Measurements from ENCODE around the gene TOMM40.
A peak's percentile ranks its signal among the peaks of the same experiment; 100 is the strongest.

The TOMM40 gene

DNA sequence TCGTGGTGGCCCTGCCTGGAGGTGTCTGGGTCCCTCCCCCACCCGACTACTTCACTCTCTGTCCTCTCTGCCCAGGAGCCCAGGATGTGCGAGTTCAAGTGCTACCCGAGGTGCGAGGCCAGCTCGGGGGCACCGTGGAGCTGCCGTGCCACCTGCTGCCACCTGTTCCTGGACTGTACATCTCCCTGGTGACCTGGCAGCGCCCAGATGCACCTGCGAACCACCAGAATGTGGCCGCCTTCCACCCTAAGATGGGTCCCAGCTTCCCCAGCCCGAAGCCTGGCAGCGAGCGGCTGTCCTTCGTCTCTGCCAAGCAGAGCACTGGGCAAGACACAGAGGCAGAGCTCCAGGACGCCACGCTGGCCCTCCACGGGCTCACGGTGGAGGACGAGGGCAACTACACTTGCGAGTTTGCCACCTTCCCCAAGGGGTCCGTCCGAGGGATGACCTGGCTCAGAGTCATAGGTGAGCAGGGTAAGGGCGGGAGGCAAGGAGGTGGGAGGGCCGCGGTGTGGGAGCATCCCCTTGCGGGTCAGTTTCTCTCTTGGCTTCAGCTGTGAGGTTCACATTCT is 25.8 kb upstream of the TOMM40 start:
- Histone ChIP-seq H3K4ac (ENCODE audit: low read depth, low read length) (no peak overlapping the region), H3K4me3 (ENCODE audit: low read depth, low read length) (no peak overlapping the region), H2AK5ac (ENCODE audit: low read length) (no peak overlapping the region), H3K27me3 (ENCODE audit: insufficient read depth, low read length) (no peaks in the 10 kb centered on the region), H3K14ac (ENCODE audit: low read length) (no peak overlapping the region), H3K4me1 (ENCODE audit: control insufficient read depth in 1 of 2, insufficient read depth in 2 of 2, low read length in 2 of 2) (no peaks in the 10 kb centered on the region), H2BK120ac (ENCODE audit: insufficient read depth, low read length, poor library complexity) (no peak overlapping the region), H4K91ac (ENCODE audit: low read depth, low read length) (no peak overlapping the region), H3K27ac (ENCODE audit: low read depth, low read length) (no peak overlapping the region), H3K18ac (ENCODE audit: low read length) (peak overlapping the region; percentile 41), H2BK5ac (ENCODE audit: low read depth, low read length, poor library complexity) (no peak overlapping the region), H3K79me2 (ENCODE audit: control insufficient read depth, insufficient read depth, low read length, poor library complexity) (no peaks in the 10 kb centered on the region), H3K23ac (ENCODE audit: low read length) (no peak overlapping the region), H3K9ac (ENCODE audit: low read length) (no peak overlapping the region), H3K9me3 (ENCODE audit: insufficient read depth, low read depth, low read length) (no peaks in the 10 kb centered on the region), H3K4me2 (ENCODE audit: low read length) (no peak overlapping the region), H4K8ac (ENCODE audit: low read depth, low read length) (no peak overlapping the region), H3K36me3 (ENCODE audit: control insufficient read depth in 1 of 2, insufficient read depth in 2 of 2, low read length in 2 of 2) (peaks cover 46 to 52% of the 10 kb centered on the region in 2 experiments), H2BK12ac (ENCODE audit: low read length) (no peak overlapping the region), H3K79me1 (ENCODE audit: low read length) (no peaks in the 10 kb centered on the region), H4K12ac (ENCODE audit: low read depth, low read length) (no peak overlapping the region), H2AFZ (ENCODE audit: insufficient read depth, low read length, poor library complexity) (no peak overlapping the region)
- DNase-seq, result no peak
- WGBS (ENCODE audit: extremely low coverage, insufficient coverage, insufficient read length), result no CpG with 5 or more reads among the region's 27 CpGs

DNA sequence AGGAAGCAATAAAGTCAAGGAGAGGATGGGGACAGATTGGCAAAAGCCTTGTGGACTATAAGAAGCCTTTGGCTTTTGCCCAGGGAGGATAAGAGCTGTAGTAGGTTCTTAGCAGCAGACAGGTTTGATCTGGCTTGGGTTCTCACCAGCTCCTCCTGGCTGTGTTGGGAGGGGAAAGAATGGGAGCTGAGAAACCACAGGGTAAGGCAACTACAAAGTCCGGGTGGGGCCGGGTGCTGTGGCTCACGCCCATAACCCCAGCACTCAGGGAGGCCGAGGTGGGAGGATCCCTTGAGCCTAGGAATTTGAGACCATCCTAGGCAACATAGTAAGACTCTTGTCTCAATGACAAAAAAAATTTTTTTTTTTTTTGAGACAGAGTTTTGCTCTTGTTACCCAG is 24.4 kb upstream of the TOMM40 start:
- no peak overlapping the region for H3K27ac ChIP-seq (ENCODE audit: low read depth, low read length)
- H3K18ac ChIP-seq (ENCODE audit: low read length), result no peak overlapping the region
- no peak overlapping the region for H3K4me2 ChIP-seq (ENCODE audit: low read length)
- H2BK12ac ChIP-seq (ENCODE audit: low read length), result no peak overlapping the region
- no peak overlapping the region for H4K12ac ChIP-seq (ENCODE audit: low read depth, low read length)
- peaks cover 51 to 55% of the 10 kb centered on the region in 2 experiments for H3K36me3 ChIP-seq (ENCODE audit: control insufficient read depth in 1 of 2, insufficient read depth in 2 of 2, low read length in 2 of 2)
- no peak overlapping the region for H2BK120ac ChIP-seq (ENCODE audit: insufficient read depth, low read length, poor library complexity)
- H4K91ac ChIP-seq (ENCODE audit: low read depth, low read length), result no peak overlapping the region
- H2AFZ ChIP-seq (ENCODE audit: insufficient read depth, low read length, poor library complexity), result no peak overlapping the region
- WGBS (ENCODE audit: extremely low coverage, insufficient coverage, insufficient read length), result no CpG with 5 or more reads among the region's 4 CpGs
- no peak overlapping the region for H4K8ac ChIP-seq (ENCODE audit: low read depth, low read length)
- peak overlapping the region; percentile 44 for H3K4ac ChIP-seq (ENCODE audit: low read depth, low read length)
- no peaks in the 10 kb centered on the region for H3K27me3 ChIP-seq (ENCODE audit: insufficient read depth, low read length)
- DNase-seq, result no peak
- H3K79me1 ChIP-seq (ENCODE audit: low read length), result no peaks in the 10 kb centered on the region
- H3K9ac ChIP-seq (ENCODE audit: low read length), result no peak overlapping the region
- no peak overlapping the region for H2AK5ac ChIP-seq (ENCODE audit: low read length)
- no peak overlapping the region for H3K23ac ChIP-seq (ENCODE audit: low read length)
- no peaks in the 10 kb centered on the region for H3K9me3 ChIP-seq (ENCODE audit: insufficient read depth, low read depth, low read length)
- no peaks in the 10 kb centered on the region for H3K4me1 ChIP-seq (ENCODE audit: control insufficient read depth in 1 of 2, insufficient read depth in 2 of 2, low read length in 2 of 2)
- H3K14ac ChIP-seq (ENCODE audit: low read length), result no peak overlapping the region
- no peak overlapping the region for H2BK5ac ChIP-seq (ENCODE audit: low read depth, low read length, poor library complexity)
- no peaks in the 10 kb centered on the region for H3K79me2 ChIP-seq (ENCODE audit: control insufficient read depth, insufficient read depth, low read length, poor library complexity)
- no peak overlapping the region for H3K4me3 ChIP-seq (ENCODE audit: low read depth, low read length)

DNA sequence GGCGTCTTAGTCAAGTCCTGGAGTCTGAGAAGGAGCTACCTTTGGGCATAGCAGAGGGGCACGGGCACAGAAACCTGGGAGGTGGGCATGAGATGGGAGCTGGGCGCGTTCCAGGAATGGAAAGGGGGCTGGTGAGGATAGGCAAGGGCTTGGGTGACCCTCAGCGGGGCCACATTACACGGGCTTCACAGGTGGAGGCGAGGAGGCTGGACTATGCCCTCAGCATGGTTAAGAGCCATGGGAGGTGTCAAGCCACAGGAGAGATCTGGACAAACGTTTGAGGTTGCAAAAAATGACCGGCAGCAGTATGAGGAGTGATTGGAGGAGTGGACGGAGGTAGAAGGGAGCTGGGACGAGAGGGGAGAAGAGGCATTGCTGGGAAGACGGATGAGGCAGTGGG is 23.5 kb upstream of the TOMM40 start:
- H3K79me1 ChIP-seq (ENCODE audit: low read length), result no peaks in the 10 kb centered on the region
- H3K4me1 ChIP-seq (ENCODE audit: control insufficient read depth in 1 of 2, insufficient read depth in 2 of 2, low read length in 2 of 2), result no peaks in the 10 kb centered on the region
- no peak overlapping the region for H3K9ac ChIP-seq (ENCODE audit: low read length)
- no peak overlapping the region for H3K4me3 ChIP-seq (ENCODE audit: low read depth, low read length)
- H3K4me2 ChIP-seq (ENCODE audit: low read length), result no peak overlapping the region
- no peak overlapping the region for H2AK5ac ChIP-seq (ENCODE audit: low read length)
- H2AFZ ChIP-seq (ENCODE audit: insufficient read depth, low read length, poor library complexity), result no peak overlapping the region
- H2BK120ac ChIP-seq (ENCODE audit: insufficient read depth, low read length, poor library complexity), result no peak overlapping the region
- H4K91ac ChIP-seq (ENCODE audit: low read depth, low read length), result no peak overlapping the region
- no peaks in the 10 kb centered on the region for H3K9me3 ChIP-seq (ENCODE audit: insufficient read depth, low read depth, low read length)
- H3K14ac ChIP-seq (ENCODE audit: low read length), result no peak overlapping the region
- H4K8ac ChIP-seq (ENCODE audit: low read depth, low read length), result no peak overlapping the region
- no peak overlapping the region for H3K4ac ChIP-seq (ENCODE audit: low read depth, low read length)
- DNase-seq, result no peak
- no peaks in the 10 kb centered on the region for H3K27me3 ChIP-seq (ENCODE audit: insufficient read depth, low read length)
- peak overlapping the region; percentile 38 for H3K18ac ChIP-seq (ENCODE audit: low read length)
- H3K79me2 ChIP-seq (ENCODE audit: control insufficient read depth, insufficient read depth, low read length, poor library complexity), result no peaks in the 10 kb centered on the region
- H2BK5ac ChIP-seq (ENCODE audit: low read depth, low read length, poor library complexity), result no peak overlapping the region
- no peak overlapping the region for H4K12ac ChIP-seq (ENCODE audit: low read depth, low read length)
- H3K36me3 ChIP-seq (ENCODE audit: control insufficient read depth in 1 of 2, insufficient read depth in 2 of 2, low read length in 2 of 2), result peaks cover 56 to 58% of the 10 kb centered on the region in 2 experiments
- H2BK12ac ChIP-seq (ENCODE audit: low read length), result no peak overlapping the region
- H3K23ac ChIP-seq (ENCODE audit: low read length), result no peak overlapping the region
- WGBS (ENCODE audit: extremely low coverage, insufficient coverage, insufficient read length), result no CpG with 5 or more reads among the region's 12 CpGs
- H3K27ac ChIP-seq (ENCODE audit: low read depth, low read length), result no peak overlapping the region

DNA sequence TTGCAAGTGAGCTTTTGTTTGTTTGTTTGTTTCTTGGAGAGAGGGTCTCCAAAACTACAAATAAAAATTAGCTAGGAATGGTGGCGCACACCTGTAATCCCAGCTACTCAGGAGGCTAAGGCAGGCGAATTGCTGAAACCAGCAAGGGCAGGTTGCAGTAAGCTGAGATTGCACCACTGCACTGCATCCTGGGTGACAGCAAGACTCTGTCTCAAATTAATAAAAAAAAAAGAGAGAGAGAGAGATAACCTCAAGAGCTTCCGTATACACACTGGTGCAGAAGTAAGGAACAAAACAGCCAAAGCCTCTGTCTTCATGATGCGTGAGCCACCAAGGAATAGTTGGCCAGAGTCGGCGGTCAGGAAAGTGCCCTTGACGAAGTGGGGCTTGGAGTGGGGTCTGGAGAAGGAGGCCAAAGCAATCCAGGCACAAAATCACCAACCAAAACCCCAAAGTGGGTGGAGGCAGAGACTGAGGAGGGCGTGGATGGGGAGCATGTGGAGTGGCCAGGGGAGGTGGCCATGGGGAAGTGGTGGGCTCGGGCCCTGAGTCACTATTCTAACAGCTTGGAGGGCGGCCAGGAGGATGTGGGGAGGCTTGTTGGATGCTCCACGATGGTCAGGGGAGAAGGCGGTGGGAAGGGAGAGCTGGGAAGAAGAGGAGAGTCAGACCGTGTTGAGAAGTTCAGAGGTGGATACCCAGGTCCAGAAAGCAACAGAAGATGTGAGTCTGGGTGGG is 21.2 kb upstream of the TOMM40 start:
- Histone ChIP-seq H3K79me2 (ENCODE audit: control insufficient read depth, insufficient read depth, low read length, poor library complexity) (no peaks in the 10 kb centered on the region), H3K9ac (ENCODE audit: low read length) (no peak overlapping the region), H4K8ac (ENCODE audit: low read depth, low read length) (no peak overlapping the region), H3K4me1 (ENCODE audit: control insufficient read depth in 1 of 2, insufficient read depth in 2 of 2, low read length in 2 of 2) (peaks cover 17 to 19% of the 10 kb centered on the region in 2 experiments), H3K27ac (ENCODE audit: low read depth, low read length) (no peak overlapping the region), H3K9me3 (ENCODE audit: insufficient read depth, low read depth, low read length) (peaks cover 2% of the 10 kb centered on the region), H3K27me3 (ENCODE audit: insufficient read depth, low read length) (no peaks in the 10 kb centered on the region), H3K4me3 (ENCODE audit: low read depth, low read length) (no peak overlapping the region), H3K36me3 (ENCODE audit: control insufficient read depth in 1 of 2, insufficient read depth in 2 of 2, low read length in 2 of 2) (peaks cover 74 to 76% of the 10 kb centered on the region in 2 experiments), H3K4ac (ENCODE audit: low read depth, low read length) (no peak overlapping the region), H3K14ac (ENCODE audit: low read length) (no peak overlapping the region), H4K91ac (ENCODE audit: low read depth, low read length) (no peak overlapping the region), H3K23ac (ENCODE audit: low read length) (no peak overlapping the region), H2AFZ (ENCODE audit: insufficient read depth, low read length, poor library complexity) (no peak overlapping the region), H4K12ac (ENCODE audit: low read depth, low read length) (no peak overlapping the region), H2BK12ac (ENCODE audit: low read length) (no peak overlapping the region), H2AK5ac (ENCODE audit: low read length) (no peak overlapping the region), H3K4me2 (ENCODE audit: low read length) (no peak overlapping the region), H2BK5ac (ENCODE audit: low read depth, low read length, poor library complexity) (no peak overlapping the region), H3K18ac (ENCODE audit: low read length) (no peak overlapping the region), H3K79me1 (ENCODE audit: low read length) (peaks cover 4% of the 10 kb centered on the region), H2BK120ac (ENCODE audit: insufficient read depth, low read length, poor library complexity) (no peak overlapping the region)
- WGBS (ENCODE audit: extremely low coverage, insufficient coverage, insufficient read length), result no CpG with 5 or more reads among the region's 13 CpGs
- DNase-seq, result no peak

Measured in trophoblast cell (in vitro differentiated cells and primary cell).